ENCODE results near the gene SLC8B1.
A peak's percentile ranks its signal among the peaks of the same experiment; 100 is the strongest.

The SLC8B1 gene

GRCh38 chr12:113305281-113305856 lies 29.5 kb downstream of the SLC8B1 start:
- TF ChIP-seq CTCF (conservative IDR thresholded peaks at IDR 0.05), result no peak

GRCh38 chr12:113302886-113303640 lies 31.8 kb downstream of the SLC8B1 start:
- H3K27ac ChIP-seq, result peak overlapping the region; percentile 68

More at GRCh38 chr12:113305281-113305856, 29.5 kb downstream of the SLC8B1 start:
- H3K27ac ChIP-seq, result no peak overlapping the region

GRCh38 chr12:113302466-113302865 lies 32.4 kb downstream of the SLC8B1 start:
- H3K27ac ChIP-seq, result peak overlapping the region; percentile 68
- no peak for TF ChIP-seq CTCF (conservative IDR thresholded peaks at IDR 0.05)

More at GRCh38 chr12:113302886-113303640, 31.8 kb downstream of the SLC8B1 start:
- TF ChIP-seq CTCF (conservative IDR thresholded peaks at IDR 0.05), result no peak

- TF ChIP-seq CTCF (conservative IDR thresholded peaks at IDR 0.05), result no peak
- peak overlapping the region; percentile 68; the same call in 1 of the 2 replicates for H3K27ac ChIP-seq
These were observed 33.1 kb downstream of the SLC8B1 start for GRCh38 chr12:113301811-113302210.

- no peak overlapping the region for H3K27ac ChIP-seq
- TF ChIP-seq CTCF (conservative IDR thresholded peaks at IDR 0.05), result no peak
These were observed 35.2 kb downstream of the SLC8B1 start for GRCh38 chr12:113299619-113300237.

GRCh38 chr12:113298861-113299545 lies 35.9 kb downstream of the SLC8B1 start:
- no peak for TF ChIP-seq CTCF (conservative IDR thresholded peaks at IDR 0.05)
- no peak overlapping the region for H3K27ac ChIP-seq

- no peak for TF ChIP-seq CTCF (conservative IDR thresholded peaks at IDR 0.05)
- no peak overlapping the region for H3K27ac ChIP-seq
These were observed 36.5 kb downstream of the SLC8B1 start for GRCh38 chr12:113298472-113298817.
